GM21786 (cell line): ENCODE measurements around the gene KLHDC4.
"Not testable (repeated sequence)": the region's sequence is repeated elsewhere in the genome, so short reads cannot be mapped to it uniquely, and the experiment has no call there.

Source experiments
- ATAC-seq: cut with Tn5 transposase; IDR thresholded peaks from one replicate; pipeline ENCODE4 v1.9.1; 2021; ENCODE audit not compliant: unreplicated experiment

The KLHDC4 gene

DNA sequence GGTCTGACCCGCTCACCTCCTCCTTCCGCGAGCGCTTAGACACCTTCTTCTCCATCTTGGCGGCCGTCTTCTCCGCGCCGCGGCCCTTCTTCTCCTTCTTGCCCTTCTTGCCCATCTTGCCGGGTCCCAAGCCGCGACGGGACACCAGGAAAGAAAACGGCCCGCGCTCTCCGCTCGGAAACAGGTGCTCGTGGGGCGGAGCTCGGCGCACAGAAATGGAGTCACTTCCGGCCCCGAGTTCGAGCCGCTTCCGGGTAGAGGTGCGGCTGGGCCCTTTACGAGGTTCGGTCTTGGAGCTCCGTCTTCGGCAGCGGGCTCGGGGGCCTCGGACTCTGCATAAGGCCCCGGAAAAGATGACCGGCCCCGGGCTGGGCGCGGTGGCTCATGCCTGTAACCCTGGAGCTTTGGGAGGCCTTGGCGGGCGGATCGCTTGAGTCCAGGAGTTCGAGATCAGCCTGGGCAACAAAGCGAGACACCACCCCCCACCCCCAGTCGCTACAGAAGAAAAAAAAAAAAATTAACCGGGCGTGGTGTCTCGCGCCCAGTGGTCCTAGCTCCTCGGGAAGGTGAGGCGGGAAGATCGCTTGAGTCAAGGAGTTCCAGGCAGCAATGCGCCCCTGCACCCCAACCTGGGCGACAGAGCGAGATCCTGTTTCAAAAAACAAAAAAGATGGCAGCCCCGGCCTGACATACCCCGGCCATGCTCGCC, at the start of gene KLHDC4:
Gene KLHDC4, minus strand, starts transcription at position 211 of the 709 bp plus-strand sequence. Its CDS starts 96 bp downstream, at position 115.
- ATAC-seq, result peak; percentile 84

DNA sequence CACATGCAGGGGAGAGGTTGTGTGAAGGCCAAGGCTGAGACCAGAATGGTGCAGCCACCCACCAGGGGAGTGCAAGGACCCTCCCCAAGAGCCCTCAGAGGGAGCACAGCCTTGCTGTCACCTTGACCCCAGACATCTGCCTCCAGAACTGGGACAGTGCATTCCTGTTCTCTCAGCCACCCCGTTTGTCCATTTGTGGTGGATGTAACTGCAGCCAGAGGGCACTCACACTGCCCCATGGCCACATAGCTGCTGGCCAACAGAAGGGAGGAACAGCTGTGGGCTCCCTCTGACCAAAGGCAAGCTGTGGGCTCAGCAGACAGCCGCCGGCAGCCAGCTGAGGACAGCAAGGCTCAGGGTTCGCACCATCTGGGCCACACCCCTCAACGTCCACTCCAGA, 49.8 kb upstream of the KLHDC4 start:
- ATAC-seq, result no peak

DNA sequence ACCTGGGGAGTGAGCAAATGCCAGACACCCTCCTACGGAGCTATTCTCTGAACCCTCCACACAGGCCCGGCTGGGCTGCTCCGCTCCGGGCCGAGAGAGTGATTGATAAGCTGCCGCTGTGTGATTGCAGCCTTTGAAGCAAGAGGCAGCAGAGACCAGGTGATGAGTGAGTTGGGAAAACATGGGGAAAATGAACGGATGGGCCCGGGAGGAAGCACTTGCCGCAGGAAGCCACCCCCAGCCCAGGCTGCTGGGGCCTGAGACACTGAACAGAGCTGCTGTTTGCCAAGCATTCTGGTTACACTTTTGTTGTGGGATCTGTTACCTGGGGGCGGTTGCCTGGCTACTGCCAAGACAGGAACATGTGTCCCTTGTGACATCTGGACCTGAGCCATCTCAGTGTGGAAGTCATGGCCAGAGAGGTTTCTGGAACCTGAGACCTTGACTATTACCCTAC, 46.4 kb upstream of the KLHDC4 start:
- no peak for ATAC-seq

DNA sequence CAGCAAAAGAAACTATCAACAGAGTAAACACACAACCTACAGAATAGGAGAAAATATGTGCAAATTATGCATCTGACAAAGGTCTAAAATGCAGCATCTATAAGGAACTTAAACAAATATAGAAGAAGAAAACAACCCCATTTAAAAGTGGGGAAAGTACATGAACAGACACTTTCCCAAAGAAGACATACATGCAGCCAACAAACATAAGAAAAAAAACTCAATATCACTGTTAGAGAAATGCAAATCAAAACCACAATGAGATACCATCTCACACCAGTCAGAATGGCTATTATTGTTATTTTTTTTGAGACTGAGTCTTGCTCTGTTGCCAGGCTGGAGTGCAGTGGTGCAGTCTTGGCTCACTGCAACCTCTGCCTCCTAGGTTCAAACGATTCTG, 45.7 kb upstream of the KLHDC4 start:
- not testable (repeated sequence) for ATAC-seq

DNA sequence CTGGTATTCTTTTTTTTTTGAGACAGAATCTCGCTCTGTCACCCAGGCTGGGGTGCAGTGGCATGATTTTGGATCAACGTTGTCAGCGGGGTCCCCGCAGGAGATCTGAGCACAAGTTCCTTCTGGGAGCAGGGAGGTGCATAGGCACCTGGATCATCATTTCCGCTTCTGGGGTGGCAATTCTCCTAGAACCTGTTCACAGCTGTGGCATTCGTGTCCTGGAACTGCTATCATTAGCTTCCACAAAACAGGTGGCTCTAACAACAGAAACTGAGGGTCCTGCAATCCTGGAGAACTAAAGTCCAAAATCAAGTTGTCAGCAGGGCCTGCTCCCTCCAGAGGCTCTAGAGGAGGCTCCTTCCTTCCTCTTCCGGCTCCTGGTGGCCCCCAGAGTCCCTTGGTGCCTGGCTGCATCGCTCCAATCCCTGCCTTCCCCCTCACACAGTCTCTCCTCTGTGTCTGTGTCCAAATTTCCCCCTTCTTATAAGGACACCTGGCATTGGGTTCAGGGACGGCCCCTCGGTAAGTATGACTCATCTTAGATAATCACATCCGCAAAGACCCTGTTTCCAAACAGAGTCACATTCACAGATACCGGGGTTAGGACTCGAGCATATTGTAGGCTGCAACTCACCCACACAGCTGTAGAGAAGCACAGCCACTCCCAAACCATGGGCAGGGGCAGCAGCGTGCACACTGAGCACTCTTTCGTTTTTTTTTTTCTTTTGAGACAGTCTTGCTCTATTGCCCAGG, 43.5 kb upstream of the KLHDC4 start:
- peak; percentile 52 for ATAC-seq

DNA sequence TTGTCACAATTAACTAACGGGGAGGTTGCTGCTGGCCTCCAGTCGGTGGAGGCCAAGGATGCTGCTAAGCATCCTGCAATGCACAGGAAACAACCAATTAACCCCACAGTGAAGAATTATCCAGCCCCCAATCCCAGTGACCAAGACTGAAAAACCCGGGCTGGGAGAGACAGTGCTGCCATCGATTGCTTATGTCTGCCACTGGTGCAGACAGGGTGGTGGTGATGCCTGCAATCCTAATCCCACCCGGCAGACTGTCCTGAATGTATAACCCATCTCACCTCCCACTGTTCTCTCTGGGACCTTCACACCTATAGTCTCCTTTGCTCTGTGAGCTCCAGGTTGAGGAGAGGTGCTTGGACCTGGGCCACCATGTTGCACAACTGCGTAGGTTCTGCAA, 42.3 kb upstream of the KLHDC4 start:
- ATAC-seq, result no peak

DNA sequence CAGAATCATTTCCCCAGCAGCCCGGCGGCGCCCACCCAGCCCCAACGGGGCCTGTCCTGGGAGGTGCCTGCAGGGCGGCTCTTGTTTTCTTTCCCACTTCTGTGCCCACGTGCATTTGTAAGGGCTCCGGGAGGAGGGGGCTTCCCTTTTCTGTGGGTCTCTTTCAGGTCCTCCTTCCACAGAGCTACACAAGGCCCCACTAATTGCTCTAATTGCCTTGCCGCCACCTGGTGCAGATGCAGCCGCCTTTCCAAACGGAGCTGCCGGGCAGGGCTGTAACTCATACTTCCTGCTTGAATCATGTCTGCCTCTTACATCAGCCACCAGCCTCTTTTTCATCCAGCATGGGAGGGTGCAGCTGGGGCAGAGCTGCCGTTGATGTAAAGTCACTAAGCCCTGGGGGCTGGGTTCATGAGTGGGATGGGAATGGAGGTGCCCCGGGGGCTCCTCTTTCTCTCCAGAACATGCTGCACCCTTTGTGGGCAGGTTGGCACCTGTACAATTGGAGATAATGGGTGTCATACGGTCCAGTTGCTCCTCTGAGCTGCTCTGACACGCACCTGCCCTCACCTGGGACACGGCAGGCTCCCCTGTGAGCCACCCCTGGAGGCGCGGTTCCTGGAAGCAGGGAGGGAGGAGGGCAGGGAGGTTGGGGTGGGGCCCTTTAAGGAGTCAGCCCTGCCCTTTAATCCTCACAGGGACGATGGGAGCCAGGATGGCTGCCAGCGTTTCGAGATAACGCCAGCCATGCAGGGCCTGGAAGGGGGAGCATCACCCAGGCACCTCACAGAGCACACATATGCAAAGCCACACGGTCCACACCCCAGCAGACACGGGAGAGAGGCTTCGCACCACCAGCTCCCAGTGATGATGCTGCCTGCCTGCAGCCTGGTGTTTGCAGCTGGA, 41.1 kb upstream of the KLHDC4 start:
- no peak for ATAC-seq

DNA sequence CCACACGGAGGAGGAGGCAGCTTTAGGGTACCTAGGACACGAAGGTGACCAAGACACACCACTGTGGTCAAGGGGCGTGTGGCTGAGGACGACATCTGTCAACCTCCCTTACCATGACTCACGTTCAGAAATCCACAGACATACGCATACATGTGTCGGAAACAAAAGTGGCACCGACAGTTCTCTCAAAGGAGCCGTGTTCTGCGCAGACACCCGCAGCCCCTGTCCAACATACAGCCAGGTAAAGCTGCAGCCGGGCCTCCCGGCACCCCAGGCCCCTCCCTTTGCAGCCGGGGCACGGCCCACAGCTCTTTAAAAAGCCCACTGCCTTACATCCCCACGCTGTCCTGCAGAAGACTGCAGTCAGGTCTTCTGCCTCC, 40.5 kb upstream of the KLHDC4 start:
- no peak for ATAC-seq

DNA sequence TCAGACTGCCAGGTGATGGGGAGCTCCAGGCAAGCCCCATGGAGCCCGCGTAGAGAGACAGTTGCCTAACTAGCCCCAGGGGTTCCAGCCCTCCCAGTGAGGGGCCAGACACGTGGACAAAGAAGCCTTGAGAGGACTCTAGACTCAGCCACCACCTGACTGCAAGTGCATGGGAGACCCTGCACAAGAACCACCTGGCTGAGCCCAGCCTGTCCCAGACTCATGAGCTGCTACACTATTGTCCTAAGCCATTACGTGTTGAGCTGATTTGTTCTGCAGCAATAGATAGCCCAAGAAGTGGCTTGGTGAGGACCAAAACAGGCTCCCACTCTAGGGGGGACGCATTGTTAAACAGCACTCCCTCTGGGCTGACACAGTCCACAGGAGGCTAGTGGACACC, 37.6 kb upstream of the KLHDC4 start:
- ATAC-seq, result no peak

DNA sequence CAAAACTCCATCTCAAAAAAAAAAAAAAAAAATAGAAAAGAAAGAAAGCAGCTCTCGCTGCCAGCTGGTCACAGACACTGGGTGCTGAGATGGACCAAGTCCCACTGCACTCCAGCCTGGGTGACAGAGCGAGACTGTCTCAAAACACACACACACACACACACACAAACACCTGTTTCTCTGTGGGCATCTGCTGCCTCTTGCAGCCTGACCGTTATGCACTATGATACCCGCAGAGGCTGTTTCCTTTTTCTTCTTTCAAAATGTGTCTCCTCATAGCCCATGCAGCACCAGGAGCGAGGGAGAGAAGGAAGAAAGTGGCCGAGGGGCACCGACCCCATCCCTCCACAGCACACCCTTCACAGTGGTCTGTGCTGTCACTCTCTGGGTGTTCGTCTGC, 36.9 kb upstream of the KLHDC4 start:
- no peak for ATAC-seq

DNA sequence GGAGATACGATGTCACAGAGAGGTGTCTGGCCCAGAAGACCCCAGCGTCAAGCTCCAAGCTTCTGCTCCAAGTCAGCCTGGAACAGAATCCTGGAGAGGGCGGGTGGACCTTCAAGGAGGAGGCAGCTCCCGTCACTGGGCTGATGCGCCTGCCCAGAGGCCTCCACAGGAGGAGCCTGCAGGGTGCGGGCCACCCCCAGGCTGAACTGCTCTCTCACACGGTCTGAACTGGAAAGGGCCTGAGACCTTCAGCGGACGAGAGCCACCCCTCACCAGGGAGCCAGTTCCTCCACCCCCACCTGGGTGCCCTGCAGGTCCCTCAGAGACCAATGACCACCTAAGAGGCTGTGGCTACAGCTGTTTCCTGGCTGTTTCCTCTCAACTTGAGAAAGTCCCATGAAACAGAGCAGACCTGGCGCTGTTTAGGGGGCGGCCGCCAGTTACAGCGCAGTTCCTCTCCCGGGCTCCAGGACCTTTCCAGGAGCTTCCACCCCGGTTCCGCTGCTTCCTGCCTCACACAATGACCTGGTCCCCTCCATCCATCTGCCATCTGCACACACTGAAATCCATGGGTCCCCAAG, 36.0 kb upstream of the KLHDC4 start:
- no peak for ATAC-seq

DNA sequence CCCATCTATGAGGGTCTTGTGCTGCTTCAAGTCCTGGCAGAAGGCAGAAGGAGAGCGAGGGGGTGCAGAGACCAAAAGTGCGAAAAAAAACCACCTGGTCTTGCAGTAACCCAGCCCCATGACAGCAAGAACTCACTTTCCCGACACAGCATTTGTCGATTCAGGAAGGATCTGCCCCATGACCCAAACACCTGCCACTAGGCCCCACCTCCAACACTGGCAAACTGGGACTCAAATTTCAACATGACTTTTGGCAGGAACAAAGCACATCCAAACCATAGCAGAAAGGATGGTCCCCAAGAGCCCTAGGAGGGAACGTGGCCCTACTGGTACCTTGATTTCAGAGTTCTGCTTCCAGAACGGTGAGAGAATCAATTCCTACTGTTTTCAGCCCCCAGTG, 34.7 kb upstream of the KLHDC4 start:
- ATAC-seq, result no peak

DNA sequence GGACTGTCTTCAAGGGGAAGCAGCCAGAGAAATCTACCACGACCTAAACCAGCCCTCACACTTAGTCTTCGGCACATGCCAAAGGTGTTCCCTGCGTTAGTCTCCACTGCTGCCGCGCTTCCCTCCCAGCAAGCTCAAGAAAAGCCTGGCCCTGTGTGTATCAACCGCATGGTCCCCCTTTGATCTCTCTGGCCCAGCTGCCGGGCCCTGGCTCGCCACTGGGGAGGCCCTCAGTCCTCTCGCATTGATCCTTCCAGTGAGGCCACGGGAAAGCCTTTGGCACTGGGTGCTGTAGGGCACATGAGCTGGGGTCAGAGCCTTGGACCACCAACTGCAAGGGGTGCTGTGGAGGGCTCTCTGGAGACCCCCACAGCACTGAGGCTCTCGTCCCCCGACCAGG, 29.6 kb upstream of the KLHDC4 start:
- ATAC-seq, result no peak

DNA sequence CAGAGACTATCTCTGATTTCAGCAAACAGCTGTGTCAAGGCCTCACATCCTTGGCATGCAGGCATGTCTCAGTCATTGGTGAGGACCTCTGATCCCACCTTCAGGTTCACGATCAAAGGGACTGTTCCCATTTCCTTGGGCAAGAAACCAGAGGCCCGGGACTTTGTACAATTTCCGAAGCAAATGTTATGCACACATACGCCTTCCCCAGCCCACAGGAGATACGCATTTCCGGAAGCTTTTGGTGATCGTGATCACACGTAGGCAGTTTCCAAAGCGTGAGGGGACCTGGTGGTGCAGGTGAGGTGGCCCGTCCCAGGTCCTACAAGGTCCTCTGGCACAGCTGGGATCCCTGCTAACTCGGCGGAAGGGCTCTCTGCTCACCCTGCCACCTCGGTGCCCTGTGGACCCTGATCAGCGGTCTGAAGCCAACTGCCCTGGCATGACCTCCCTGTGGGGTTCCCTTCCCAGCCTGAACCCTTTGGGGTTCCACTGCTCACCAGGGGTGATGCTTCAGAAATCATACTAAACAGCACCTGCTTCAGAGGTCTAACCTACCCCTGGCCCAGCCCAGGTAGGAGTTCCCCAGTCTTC, 28.8 kb upstream of the KLHDC4 start:
- no peak for ATAC-seq

DNA sequence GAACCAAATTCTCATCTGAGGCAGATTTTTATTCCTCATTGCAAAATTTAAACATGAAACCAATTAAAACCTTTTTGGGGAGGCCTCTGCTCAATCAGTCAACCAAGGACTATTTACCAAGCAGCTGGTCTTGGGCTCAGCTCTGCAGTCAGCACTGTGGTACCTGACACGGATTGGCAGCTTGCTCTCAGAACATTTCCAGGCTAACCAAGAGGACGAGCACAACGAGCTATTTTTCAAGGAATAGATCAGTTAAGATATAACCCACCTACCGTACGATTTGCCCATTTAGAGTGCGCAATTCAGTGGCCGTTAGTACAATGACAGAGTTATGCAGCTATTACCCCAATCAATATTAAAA, 26.4 kb upstream of the KLHDC4 start:
- ATAC-seq, result no peak

DNA sequence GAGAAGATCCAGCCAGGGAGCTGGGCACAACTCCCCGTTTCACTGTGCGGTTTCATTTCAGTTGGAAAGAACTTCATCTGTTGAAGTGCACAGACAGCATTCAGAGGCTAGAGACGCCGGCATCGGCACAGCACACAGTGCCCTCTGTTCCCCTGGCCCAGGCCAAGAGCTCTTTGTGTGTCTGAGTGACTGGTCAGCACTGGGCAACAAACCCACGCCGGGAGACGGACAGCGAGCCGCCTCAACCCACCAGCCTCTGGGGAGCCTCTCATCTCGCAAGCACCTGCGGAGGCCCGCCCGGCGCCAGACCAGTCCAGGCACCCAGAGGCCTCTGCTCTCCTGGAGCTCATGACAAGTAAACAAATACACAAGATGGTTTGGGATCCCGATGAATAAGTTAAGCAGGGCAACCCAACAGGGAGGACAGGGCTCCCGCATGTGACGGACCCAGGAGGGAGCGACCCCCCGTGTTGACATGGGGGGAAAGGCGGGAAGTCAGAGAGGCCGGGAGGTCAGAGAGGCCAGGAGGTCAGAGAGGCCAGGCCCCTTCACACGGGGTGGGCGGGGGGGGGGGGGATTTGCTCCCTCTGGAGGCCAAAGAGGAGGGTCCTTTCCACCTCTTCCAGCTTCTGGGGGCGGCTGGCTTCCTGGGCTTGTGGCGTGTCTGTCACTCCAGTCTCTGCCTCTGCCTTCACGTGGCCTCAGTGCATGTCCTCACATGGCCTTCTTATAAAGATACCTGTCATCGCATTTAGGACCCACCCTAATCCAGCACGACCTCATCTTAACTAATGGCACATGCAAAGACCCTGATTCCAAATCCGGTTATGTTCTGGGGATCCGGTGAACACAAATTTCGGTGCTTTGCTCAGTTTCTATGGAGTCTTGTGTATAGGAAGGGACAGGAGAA, 25.8 kb upstream of the KLHDC4 start:
- no peak for ATAC-seq

DNA sequence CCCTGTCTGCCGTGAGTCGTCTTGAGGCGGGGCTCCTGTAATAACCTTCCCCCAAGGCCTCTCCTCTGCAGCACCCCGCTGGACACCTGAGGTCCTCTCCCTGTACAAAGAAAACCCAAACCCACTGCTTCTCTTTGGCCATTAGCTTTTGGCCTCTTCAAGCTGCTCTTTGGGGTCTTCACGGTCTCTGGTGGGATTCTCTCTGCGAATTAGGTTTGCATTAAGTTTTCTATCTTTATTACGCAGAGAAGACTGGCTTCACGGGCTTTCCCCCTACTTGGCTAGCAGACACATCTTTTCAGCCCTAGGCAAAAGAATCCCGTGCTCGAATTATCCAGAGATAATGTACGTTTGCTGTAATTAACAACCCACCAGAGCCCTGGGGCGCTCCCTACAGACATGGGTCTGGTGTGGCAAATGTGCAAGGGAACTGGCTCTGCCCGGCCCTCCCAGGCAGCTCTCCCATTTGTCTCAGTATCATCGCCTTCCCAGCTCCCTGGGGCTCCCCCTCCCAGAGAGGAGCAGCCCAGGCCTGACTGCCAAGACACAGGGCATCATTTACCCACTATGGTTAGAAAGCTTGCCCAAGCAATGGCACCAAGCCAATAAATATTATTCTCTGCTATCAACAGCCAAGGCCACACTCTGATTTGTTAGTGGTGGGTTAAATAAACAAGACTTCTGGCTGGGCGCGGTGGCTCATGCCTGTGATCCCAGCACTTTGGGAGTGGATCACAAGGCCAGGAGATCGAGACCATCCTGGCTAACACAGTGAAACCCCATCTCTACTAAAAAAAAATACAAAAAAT, 24.7 kb upstream of the KLHDC4 start:
- ATAC-seq, result no peak

DNA sequence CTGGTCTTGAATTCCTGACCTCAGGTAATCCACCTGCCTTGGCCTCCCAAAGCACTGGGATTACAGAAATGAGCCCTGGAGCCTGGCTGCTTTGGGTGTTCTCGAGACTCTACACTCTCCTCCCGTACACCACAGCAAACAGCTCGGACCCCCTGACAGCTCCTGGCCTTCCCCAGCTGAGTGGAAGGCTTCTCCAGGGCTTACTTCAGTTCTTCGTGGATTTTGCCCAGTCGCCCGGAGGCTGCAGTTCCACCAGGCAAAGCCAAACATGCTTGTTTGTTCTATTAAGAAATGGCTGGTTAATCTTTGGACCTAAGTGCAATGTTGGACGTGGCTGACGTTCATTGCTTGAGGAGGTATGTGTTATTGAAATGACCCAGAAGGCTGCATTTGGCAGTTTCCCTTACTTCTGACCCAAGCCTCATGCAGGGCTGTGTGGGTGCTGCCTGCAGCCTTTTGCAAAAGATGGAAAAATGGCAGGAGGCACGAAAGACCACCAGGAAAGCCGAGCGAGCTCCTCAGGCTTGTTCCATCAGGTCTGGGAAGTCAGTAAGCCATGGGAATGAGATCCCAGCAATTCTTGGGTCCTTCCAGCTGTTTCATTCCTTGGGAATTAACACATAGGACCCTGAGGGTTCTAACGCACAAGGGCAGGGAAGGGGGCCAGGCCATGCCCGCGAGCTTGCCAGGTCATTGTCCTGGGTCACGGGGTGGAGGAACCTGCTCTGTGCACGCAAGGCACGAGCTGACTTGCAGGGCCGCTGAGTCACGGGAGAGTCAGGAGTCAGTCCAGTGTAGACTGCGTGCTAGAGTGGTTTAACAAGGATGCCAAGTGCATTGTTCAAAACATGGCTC, 23.9 kb upstream of the KLHDC4 start:
- no peak for ATAC-seq
